Parathyroid adenoma (tissue), 2 donors: ENCODE measurements around the gene CEACAM3.
A peak's percentile ranks its signal among the peaks of the same experiment; 100 is the strongest.
"Not testable (repeated sequence)": the region's sequence is repeated elsewhere in the genome, so short reads cannot be mapped to it uniquely, and the experiment has no call there.

ENCODE experiments used
- H2AFZ ChIP-seq: fragments of 300-600 bp; sonication (generic); one replicate; pipeline ENCODE4 v1.7.0; 2017; ENCODE audit warnings: antibody characterized with exemption, mild to moderate bottlenecking
- H3K27ac ChIP-seq: fragments of 300-600 bp; sonication (generic); one replicate; pipeline ENCODE4 v1.7.0; 2017
- H3K27me3 ChIP-seq: fragments of 300-600 bp; sonication (generic); one replicate; pipeline ENCODE4 v1.7.0; 2017; ENCODE audit warnings: low read length; ENCODE audit not compliant: control insufficient read depth, insufficient read depth
- H3K36me3 ChIP-seq: fragments of 300-600 bp; sonication (generic); one replicate; pipeline ENCODE4 v1.7.0; 2017; ENCODE audit warnings: low read length; ENCODE audit not compliant: control insufficient read depth, insufficient read depth
- H3K4me1 ChIP-seq: fragments of 300-600 bp; sonication (generic); one replicate; pipeline ENCODE4 v1.7.0; 2017; ENCODE audit warnings: control low read depth
- H3K4me2 ChIP-seq: fragments of 300-600 bp; sonication (generic); one replicate; pipeline ENCODE4 v1.7.0; 2017; ENCODE audit warnings: low read length
- H3K4me3 ChIP-seq: fragments of 300-600 bp; sonication (generic); one replicate; pipeline ENCODE4 v1.7.0; 2017; ENCODE audit warnings: low read depth, low read length
- H3K79me2 ChIP-seq: fragments of 300-600 bp; sonication (generic); one replicate; pipeline ENCODE4 v1.7.0; 2017; ENCODE audit warnings: control low read depth
- H3K9ac ChIP-seq: fragments of 300-600 bp; sonication (generic); one replicate; pipeline ENCODE4 v1.7.0; 2017; ENCODE audit warnings: mild to moderate bottlenecking
- H3K9me3 ChIP-seq: fragments of 300-600 bp; sonication (generic); one replicate; pipeline ENCODE4 v1.7.0; 2017; ENCODE audit warnings: low read length; ENCODE audit not compliant: control insufficient read depth
- TF ChIP-seq, protein P1 (sequence below): fragments of 300-600 bp; sonication (generic); IDR thresholded peaks from one replicate; pipeline ENCODE4 v1.7.0; 2017; ENCODE audit warnings: antibody characterized with exemption, mild to moderate bottlenecking
- donor health status: primary hyperparathyroidism.

The CEACAM3 gene

DNA sequence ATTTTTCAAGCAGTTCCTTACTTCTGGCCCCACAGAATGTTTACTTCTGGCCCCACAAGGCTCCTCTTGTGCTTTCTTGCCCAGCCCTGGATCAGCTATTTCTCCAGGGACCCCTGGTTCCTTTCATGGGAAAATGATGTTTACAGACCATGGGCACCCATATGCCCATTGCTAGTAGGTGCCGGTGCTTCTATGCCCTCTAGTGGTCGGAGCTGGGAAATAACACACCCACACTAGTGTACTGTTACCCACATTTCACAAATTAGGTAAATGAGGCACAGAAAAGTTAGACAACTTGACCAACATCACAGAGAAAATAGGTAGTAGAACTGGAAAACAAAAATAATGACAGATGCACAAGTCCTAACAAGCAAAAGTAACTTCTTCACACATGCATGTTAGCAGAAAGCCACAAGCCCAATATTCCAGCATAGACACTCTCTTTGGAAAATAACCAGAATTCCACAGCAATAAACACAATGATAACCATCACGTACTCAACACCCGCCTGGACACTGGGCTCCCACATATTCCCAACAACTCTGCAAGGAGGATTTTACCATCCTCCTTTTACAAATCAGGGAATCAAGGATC, 42.4 kb upstream of the CEACAM3 start:
- Histone ChIP-seq H3K9ac (no peak overlapping the region), H3K9me3 (no peaks in the 10 kb centered on the region), H3K4me3 (no peak overlapping the region), H3K36me3 (no peaks in the 10 kb centered on the region), H3K27me3 (no peaks in the 10 kb centered on the region), H3K4me2 (no peak overlapping the region), H3K27ac (no peak overlapping the region), H3K4me1 (peaks cover 5% of the 10 kb centered on the region), H3K79me2 (no peaks in the 10 kb centered on the region), H2AFZ (no peak overlapping the region)
- TF ChIP-seq, protein P1, sequence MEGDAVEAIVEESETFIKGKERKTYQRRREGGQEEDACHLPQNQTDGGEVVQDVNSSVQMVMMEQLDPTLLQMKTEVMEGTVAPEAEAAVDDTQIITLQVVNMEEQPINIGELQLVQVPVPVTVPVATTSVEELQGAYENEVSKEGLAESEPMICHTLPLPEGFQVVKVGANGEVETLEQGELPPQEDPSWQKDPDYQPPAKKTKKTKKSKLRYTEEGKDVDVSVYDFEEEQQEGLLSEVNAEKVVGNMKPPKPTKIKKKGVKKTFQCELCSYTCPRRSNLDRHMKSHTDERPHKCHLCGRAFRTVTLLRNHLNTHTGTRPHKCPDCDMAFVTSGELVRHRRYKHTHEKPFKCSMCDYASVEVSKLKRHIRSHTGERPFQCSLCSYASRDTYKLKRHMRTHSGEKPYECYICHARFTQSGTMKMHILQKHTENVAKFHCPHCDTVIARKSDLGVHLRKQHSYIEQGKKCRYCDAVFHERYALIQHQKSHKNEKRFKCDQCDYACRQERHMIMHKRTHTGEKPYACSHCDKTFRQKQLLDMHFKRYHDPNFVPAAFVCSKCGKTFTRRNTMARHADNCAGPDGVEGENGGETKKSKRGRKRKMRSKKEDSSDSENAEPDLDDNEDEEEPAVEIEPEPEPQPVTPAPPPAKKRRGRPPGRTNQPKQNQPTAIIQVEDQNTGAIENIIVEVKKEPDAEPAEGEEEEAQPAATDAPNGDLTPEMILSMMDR, result peak; percentile 75

DNA sequence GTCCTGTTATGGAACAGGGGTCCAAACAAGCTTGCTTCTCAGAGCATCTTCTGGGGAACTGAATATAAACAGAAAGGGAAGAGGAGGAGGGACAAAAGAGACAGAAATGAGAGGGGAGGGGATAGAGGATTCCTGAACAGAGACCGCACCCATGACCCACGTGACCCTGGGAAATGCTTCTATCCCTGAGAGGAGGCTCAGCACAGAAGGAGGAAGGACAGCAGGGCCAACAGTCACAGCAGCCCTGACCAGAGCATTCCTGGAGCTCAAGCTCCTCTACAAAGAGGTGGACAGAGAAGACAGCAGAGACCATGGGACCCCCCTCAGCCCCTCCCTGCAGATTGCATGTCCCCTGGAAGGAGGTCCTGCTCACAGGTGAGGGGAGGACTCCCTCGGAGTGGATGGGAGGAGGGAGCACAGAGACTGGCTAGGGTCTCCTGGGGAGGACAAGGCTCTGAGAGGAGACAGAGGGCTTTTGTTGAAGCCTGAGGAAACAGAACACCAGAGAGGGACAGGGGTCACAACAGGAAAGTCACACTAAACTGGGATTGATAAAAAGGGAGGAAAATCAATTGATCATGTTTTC, 41.0 kb upstream of the CEACAM3 start, which contains the start of gene CEACAM6:
CEACAM6 (plus strand) TSS at position 203 of the 586 bp plus-strand sequence; CDS start at position 312, 109 bp downstream.
- no peak within 1 kb of the TSS for H3K27ac ChIP-seq
- no peak within 1 kb of the TSS for H3K4me2 ChIP-seq
- no peak within 1 kb of the TSS for H2AFZ ChIP-seq
- H3K27me3 ChIP-seq, result no peaks in the 10 kb centered on the region
- H3K4me1 ChIP-seq, result peaks cover 5% of the 10 kb centered on the region
- no peak within 1 kb of the TSS for H3K9ac ChIP-seq
- H3K79me2 ChIP-seq, result no peaks in the 10 kb centered on the region
- H3K9me3 ChIP-seq, result no peaks in the 10 kb centered on the region
- H3K36me3 ChIP-seq, result no peaks in the 10 kb centered on the region
- TF ChIP-seq, protein P1, result no peak
- H3K4me3 ChIP-seq, result no peak within 1 kb of the TSS

DNA sequence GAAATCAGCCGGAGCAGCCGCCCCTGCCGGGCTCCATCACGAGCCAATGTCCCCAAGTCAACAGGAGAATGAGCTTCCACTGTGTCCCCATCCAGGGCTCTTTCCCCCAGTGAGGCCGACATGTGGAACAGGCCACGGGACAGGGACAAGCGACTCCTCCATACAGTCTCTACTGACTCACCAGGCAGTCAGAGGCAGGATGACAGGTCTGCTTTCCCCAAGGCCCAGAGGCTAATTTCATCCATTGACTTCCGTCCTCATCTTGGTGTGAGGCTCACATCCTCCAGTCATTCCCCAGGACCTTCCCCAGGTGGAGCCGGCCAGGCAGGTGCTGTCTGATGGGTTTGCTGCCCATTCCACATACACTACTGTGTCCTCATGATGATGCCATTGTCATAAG, 37.5 kb upstream of the CEACAM3 start:
- Histone ChIP-seq H3K4me3 (no peak overlapping the region), H3K4me2 (no peak overlapping the region), H3K27ac (no peak overlapping the region), H3K27me3 (no peaks in the 10 kb centered on the region), H3K4me1 (peaks cover 5% of the 10 kb centered on the region), H3K79me2 (no peaks in the 10 kb centered on the region), H3K9me3 (no peaks in the 10 kb centered on the region), H3K36me3 (no peaks in the 10 kb centered on the region), H2AFZ (no peak overlapping the region), H3K9ac (no peak overlapping the region)
- TF ChIP-seq, protein P1, result no peak

DNA sequence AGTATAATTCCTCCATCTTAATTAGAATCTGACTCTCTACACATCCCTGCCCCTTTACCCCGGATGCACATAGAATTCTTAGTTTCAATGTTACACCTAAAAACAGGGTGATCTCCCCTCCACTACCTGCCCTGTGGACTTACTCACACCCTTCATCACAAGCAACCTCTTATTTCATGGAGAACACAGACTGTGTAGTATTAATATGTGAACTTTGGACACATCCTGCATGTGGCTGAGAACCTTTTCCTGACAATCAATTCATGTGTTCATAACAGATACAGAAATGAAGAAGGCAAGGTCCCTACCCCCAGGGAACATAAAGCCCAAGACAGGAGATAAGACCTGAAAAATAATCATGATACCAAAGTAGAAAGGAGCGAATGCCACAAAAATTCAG, 29.3 kb upstream of the CEACAM3 start:
- H3K4me1 ChIP-seq, result no peaks in the 10 kb centered on the region
- no peaks in the 10 kb centered on the region for H3K79me2 ChIP-seq
- no peaks in the 10 kb centered on the region for H3K9me3 ChIP-seq
- H3K9ac ChIP-seq, result no peak overlapping the region
- no peaks in the 10 kb centered on the region for H3K27me3 ChIP-seq
- TF ChIP-seq, protein P1, result no peak
- H3K27ac ChIP-seq, result no peak overlapping the region
- no peaks in the 10 kb centered on the region for H3K36me3 ChIP-seq
- H2AFZ ChIP-seq, result no peak overlapping the region
- no peak overlapping the region for H3K4me2 ChIP-seq
- H3K4me3 ChIP-seq, result no peak overlapping the region

DNA sequence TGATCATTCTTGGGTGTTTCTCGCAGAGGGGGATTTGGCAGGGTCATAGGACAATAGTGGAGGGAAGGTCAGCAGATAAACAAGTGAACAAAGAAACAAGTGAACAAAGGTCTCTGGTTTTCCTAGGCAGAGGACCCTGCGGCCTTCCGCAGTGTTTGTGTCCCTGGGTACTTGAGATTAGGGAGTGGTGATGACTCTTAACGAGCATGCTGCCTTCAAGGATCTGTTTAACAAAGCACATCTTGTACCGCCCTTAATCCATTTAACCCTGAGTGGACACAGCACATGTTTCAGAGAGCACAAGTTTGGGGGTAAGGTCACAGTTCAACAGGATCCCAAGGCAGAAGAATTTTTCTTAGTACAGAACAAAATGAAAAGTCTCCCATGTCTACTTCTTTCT, 28.3 kb upstream of the CEACAM3 start:
- not testable (repeated sequence) for H3K36me3 ChIP-seq, H3K4me2 ChIP-seq, H2AFZ ChIP-seq, H3K4me3 ChIP-seq, H3K4me1 ChIP-seq, H3K9ac ChIP-seq, H3K9me3 ChIP-seq, H3K27ac ChIP-seq, H3K27me3 ChIP-seq, H3K79me2 ChIP-seq
